Activated CD8-positive, alpha-beta T cell treated with anti-CD3 and anti-CD28 coated beads for 36 hours (primary cell): ENCODE results near the gene MICAL1. TPM values are rescaled to one million over a fixed set of nuclear protein-coding genes. Genes with fewer than 3 reads are reported as not detected.

Source experiments
- ATAC-seq: fragments of 200-7000 bp; cut with Tn5 transposase; one replicate; pipeline ENCODE4 v1.10.0; 2021; ENCODE audit warnings: mild to moderate bottlenecking, moderate library complexity
- CTCF ChIA-PET: fragments of 350-600 bp; sonication (Branson Sonifier 250); formaldehyde crosslinking; loops from one replicate; lab custom pipeline; 2021; ENCODE audit warnings: antibody characterized with exemption; lab: Charles Lee
- POLR2A ChIA-PET: fragments of 350-600 bp; sonication (Branson Sonifier 250); formaldehyde crosslinking; loops from one replicate; lab custom pipeline; 2021; ENCODE audit warnings: antibody characterized with exemption; lab: Charles Lee
- DNase-seq: peaks from one replicate; pipeline ENCODE4 v3.0.0-alpha.2; 2020
- H3K27ac Mint-ChIP-seq: one replicate; pipeline ENCODE4 v1.8.0; 2021; ENCODE audit warnings: mild to moderate bottlenecking, mixed read lengths
- H3K27me3 Mint-ChIP-seq: one replicate; pipeline ENCODE4 v1.8.0; 2021; ENCODE audit warnings: mixed read lengths
- H3K36me3 Mint-ChIP-seq: one replicate; pipeline ENCODE4 v1.8.0; 2021; ENCODE audit warnings: low read depth, mixed read lengths
- H3K4me1 Mint-ChIP-seq: one replicate; pipeline ENCODE4 v1.8.0; 2021; ENCODE audit warnings: low read depth, mixed read lengths
- H3K4me3 Mint-ChIP-seq: one replicate; pipeline ENCODE4 v1.8.0; 2021; ENCODE audit warnings: mild to moderate bottlenecking, moderate library complexity, mixed read lengths
- H3K9me3 Mint-ChIP-seq: one replicate; pipeline ENCODE4 v1.8.0; 2021; ENCODE audit warnings: mixed read lengths
- CTCF ChIP-seq: fragments of 200-600 bp; IDR thresholded peaks from one replicate; pipeline ENCODE4 v1.8.0; 2022; ENCODE audit warnings: antibody characterized with exemption, mild to moderate bottlenecking
- intact Hi-C: fragments of 100-400 bp; cut with micrococcal nuclease; formaldehyde crosslinking; loops from one replicate; pipeline ENCODE4 v1.10.0; 2022
- total RNA-seq, 2 experiments: library from RNA; stranded (reverse); gene quantifications; one replicate each; pipeline ENCODE4 v1.2.3, GENCODE V29; 2021

Gene MICAL1
- total RNA-seq, result 10 to 100 TPM; 17.7 TPM

GRCh38 chr6:109455437-109456110 is at the start of gene MICAL1:
MICAL1 (minus strand) TSS chr6:109455772; CDS start chr6:109454196, 1,576 bp downstream.
- peak; percentile 16 for TF ChIP-seq CTCF
- peak within 1 kb of the TSS; percentile 90 for H3K4me3 Mint-ChIP-seq
- intact Hi-C loops, result loop anchor here (2.0 kb wide), 2 partner anchors 15 to 73 kb away; partner anchors contain the start of genes CD164, PPIL6 and SMPD2
- no peaks in the 10 kb centered on the region for H3K27me3 Mint-ChIP-seq
- ATAC-seq, result peak; percentile 54
- H3K9me3 Mint-ChIP-seq, result no peaks in the 10 kb centered on the region
- ChIA-PET POLR2A (interaction anchor here (0.8 to 8.3 kb wide), 8 partner anchors 8 to 83 kb away, joined by 3 to 119 read pairs (median 10); partner anchors contain the start of genes CD164, PPIL6, SMPD2 and ZBTB24), CTCF (interaction anchor here (0.7 to 2.3 kb wide), 10 partner anchors 9 to 389 kb away, joined by 3 to 11 read pairs (median 6); partner anchors contain the start of genes CD164, PPIL6, SMPD2 and ZBTB24)
- peaks cover 11% of the 10 kb centered on the region for H3K36me3 Mint-ChIP-seq
- H3K27ac Mint-ChIP-seq, result peak within 1 kb of the TSS; percentile 97
- peak; percentile 79 for DNase-seq
- peaks cover 70% of the 10 kb centered on the region for H3K4me1 Mint-ChIP-seq

- TF ChIP-seq CTCF, result no peak
- DNase-seq, result no peak
- H3K27me3 Mint-ChIP-seq, result peaks cover 3% of the 10 kb centered on the region
- H3K4me3 Mint-ChIP-seq, result no peak overlapping the region
- ChIA-PET CTCF (no interaction called here), POLR2A (interaction anchor here (0.6 kb wide), 1 partner anchor 12 kb away, joined by 3 read pairs; no protein-coding TSS in a partner anchor)
- no peaks in the 10 kb centered on the region for H3K9me3 Mint-ChIP-seq
- no peaks in the 10 kb centered on the region for H3K36me3 Mint-ChIP-seq
- H3K4me1 Mint-ChIP-seq, result no peaks in the 10 kb centered on the region
- H3K27ac Mint-ChIP-seq, result no peak overlapping the region
- intact Hi-C loops, result no loop called here
- ATAC-seq, result no peak
Measured at GRCh38 chr6:109503327-109504224, 48.0 kb upstream of the MICAL1 start.

GRCh38 chr6:109498936-109499335 is 43.4 kb upstream of the MICAL1 start:
- Mint-ChIP-seq H3K27me3 (peaks cover 3% of the 10 kb centered on the region), H3K4me1 (peaks cover 10% of the 10 kb centered on the region), H3K36me3 (no peaks in the 10 kb centered on the region), H3K27ac (no peak overlapping the region), H3K4me3 (no peak overlapping the region), H3K9me3 (no peaks in the 10 kb centered on the region)
- intact Hi-C loops, result no loop called here
- TF ChIP-seq CTCF, result no peak
- no peak for ATAC-seq
- ChIA-PET CTCF (no interaction called here), POLR2A (interaction anchor here (0.6 kb wide), 2 partner anchors 17 to 118 kb away, joined by 3 read pairs; no protein-coding TSS in a partner anchor)
- no peak for DNase-seq

GRCh38 chr6:109498052-109498451 is 42.5 kb upstream of the MICAL1 start:
- CTCF ChIA-PET, result no interaction called here
- no peak for ATAC-seq
- intact Hi-C loops, result no loop called here
- no peaks in the 10 kb centered on the region for H3K36me3 Mint-ChIP-seq
- H3K4me3 Mint-ChIP-seq, result no peak overlapping the region
- TF ChIP-seq CTCF, result no peak
- POLR2A ChIA-PET, result no interaction called here
- H3K27me3 Mint-ChIP-seq, result peaks cover 3% of the 10 kb centered on the region
- no peak overlapping the region for H3K27ac Mint-ChIP-seq
- no peaks in the 10 kb centered on the region for H3K9me3 Mint-ChIP-seq
- no peak for DNase-seq
- H3K4me1 Mint-ChIP-seq, result peaks cover 14% of the 10 kb centered on the region
